Keratinocyte (primary cell): ENCODE measurements around the gene FAM83D.
A peak's percentile ranks its signal among the peaks of the same experiment; 100 is the strongest.

Experiments used
- EZH2 ChIP-seq: IDR thresholded peaks from one replicate; pipeline ENCODE4 v1.6.1; 2012; ENCODE audit warnings: inconsistent platforms, mild to moderate bottlenecking, low read length, moderate library complexity
- TF ChIP-seq, protein P1 (sequence below), 3 experiments: IDR thresholded peaks in 1 of 3; conservative IDR thresholded peaks in 1 of 3; optimal IDR thresholded peaks in 1 of 3; 2 replicates in 2 of 3; 3 replicates in 1 of 3; pipeline versions ENCODE3 to v1.5.1; 2011; ENCODE audit warnings: low read length in 3 of 3, mild to moderate bottlenecking in 3 of 3, moderate library complexity in 2 of 3, control low read depth in 1 of 3, inconsistent platforms in 1 of 3; ENCODE audit not compliant: insufficient read depth in 2 of 3; ENCODE audit errors: extremely low read depth in 1 of 3

DNA sequence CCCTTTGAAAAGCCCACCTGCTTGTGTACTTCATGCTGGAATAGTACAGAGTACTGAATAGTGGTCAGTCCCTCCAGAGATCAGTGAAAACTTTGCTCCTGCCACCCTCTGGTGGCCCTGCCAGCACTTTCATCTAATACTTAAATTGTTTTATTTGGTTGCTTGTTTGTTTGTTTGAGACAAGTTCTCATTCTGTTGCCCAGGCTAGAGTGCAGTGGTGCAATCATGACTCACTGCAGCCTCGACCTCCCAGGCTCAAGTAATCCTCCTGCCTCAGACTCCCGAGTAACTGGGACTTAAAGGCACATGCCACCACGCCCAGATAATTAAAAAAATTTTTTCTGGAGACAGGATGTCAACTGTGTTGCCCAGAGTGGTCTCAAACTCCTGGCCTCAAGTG, 9.1 kb downstream of the FAM83D start:
- TF ChIP-seq, protein P1, sequence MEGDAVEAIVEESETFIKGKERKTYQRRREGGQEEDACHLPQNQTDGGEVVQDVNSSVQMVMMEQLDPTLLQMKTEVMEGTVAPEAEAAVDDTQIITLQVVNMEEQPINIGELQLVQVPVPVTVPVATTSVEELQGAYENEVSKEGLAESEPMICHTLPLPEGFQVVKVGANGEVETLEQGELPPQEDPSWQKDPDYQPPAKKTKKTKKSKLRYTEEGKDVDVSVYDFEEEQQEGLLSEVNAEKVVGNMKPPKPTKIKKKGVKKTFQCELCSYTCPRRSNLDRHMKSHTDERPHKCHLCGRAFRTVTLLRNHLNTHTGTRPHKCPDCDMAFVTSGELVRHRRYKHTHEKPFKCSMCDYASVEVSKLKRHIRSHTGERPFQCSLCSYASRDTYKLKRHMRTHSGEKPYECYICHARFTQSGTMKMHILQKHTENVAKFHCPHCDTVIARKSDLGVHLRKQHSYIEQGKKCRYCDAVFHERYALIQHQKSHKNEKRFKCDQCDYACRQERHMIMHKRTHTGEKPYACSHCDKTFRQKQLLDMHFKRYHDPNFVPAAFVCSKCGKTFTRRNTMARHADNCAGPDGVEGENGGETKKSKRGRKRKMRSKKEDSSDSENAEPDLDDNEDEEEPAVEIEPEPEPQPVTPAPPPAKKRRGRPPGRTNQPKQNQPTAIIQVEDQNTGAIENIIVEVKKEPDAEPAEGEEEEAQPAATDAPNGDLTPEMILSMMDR (optimal IDR thresholded peaks at IDR 0.05 in 1 of 3, IDR thresholded peaks at IDR 0.05 in 1 of 3, conservative IDR thresholded peaks at IDR 0.05 in 1 of 3; ENCODE audit: extremely low read depth in 1 of 3, insufficient read depth in 2 of 3, low read length in 3 of 3) = peak in 2 of 3 experiments; percentile 16 to 24
- no peak for TF ChIP-seq EZH2
